Common myeloid progenitor, CD34-positive (primary cell): ENCODE measurements around the gene ADTRP.

Source experiments
- CTCF ChIA-PET: fragments of 350-600 bp; sonication (Branson Sonifier 250); formaldehyde crosslinking; loops from one replicate; lab custom pipeline; 2021; ENCODE audit warnings: antibody characterized with exemption; lab: Charles Lee
- POLR2A ChIA-PET: fragments of 350-600 bp; sonication (Branson Sonifier 250); formaldehyde crosslinking; loops from one replicate; lab custom pipeline; 2021; ENCODE audit warnings: antibody characterized with exemption; lab: Charles Lee
- DNase-seq, 3 donors: peaks; one replicate each; pipeline versions ENCODE4 v3.0.0 to v3.0.0-alpha.2; 2013
- H3K27ac ChIP-seq, 2 experiments: 1 replicate in 1 of 2; 2 replicates in 1 of 2; pipeline ENCODE4 v1.7.0; 2013; ENCODE audit warnings: inconsistent platforms in 2 of 2, low read length in 2 of 2, mild to moderate bottlenecking in 2 of 2, low read depth in 1 of 2, moderate library complexity in 1 of 2; ENCODE audit not compliant: severe bottlenecking in 2 of 2, insufficient read depth in 1 of 2, poor library complexity in 1 of 2
- H3K27me3 ChIP-seq, 5 experiments: replicated peaks in 2 of 5; 1 replicate in 3 of 5; 2 replicates in 2 of 5; pipeline versions ENCODE4 v1.6.1 to v1.7.0; 2013; ENCODE audit warnings: low read length in 4 of 5, mild to moderate bottlenecking in 2 of 5, moderate library complexity in 2 of 5, inconsistent platforms in 1 of 5; ENCODE audit not compliant: insufficient read depth in 5 of 5, control insufficient read depth in 4 of 5
- H3K36me3 ChIP-seq, 4 experiments: 1 replicate in 2 of 4; 2 replicates in 2 of 4; pipeline versions ENCODE4 v1.6.1 to v1.7.0; 2013; ENCODE audit warnings: low read length in 3 of 4, control low read depth in 1 of 4, mild to moderate bottlenecking in 1 of 4; ENCODE audit not compliant: control insufficient read depth in 4 of 4, insufficient read depth in 4 of 4
- H3K4me1 ChIP-seq, 4 experiments: 1 replicate in 3 of 4; 2 replicates in 1 of 4; pipeline versions ENCODE4 v1.6.1 to v1.7.1; 2013; ENCODE audit warnings: low read length in 3 of 4, mild to moderate bottlenecking in 3 of 4, control low read depth in 1 of 4, inconsistent platforms in 1 of 4, moderate library complexity in 1 of 4; ENCODE audit not compliant: control insufficient read depth in 4 of 4, insufficient read depth in 4 of 4; ENCODE audit errors: control extremely low read depth in 1 of 4
- H3K4me3 ChIP-seq, 7 experiments: 1 replicate in 4 of 7; 2 replicates in 3 of 7; pipeline versions ENCODE4 v1.5.1 to v1.7.0; 2013; ENCODE audit warnings: mild to moderate bottlenecking in 7 of 7, low read length in 6 of 7, moderate library complexity in 6 of 7, inconsistent platforms in 2 of 7, low read depth in 2 of 7, control low read depth in 1 of 7; ENCODE audit not compliant: insufficient read depth in 4 of 7, control insufficient read depth in 1 of 7; ENCODE audit errors: extremely low read depth in 1 of 7
- H3K9me3 ChIP-seq, 5 experiments: 1 replicate in 4 of 5; 2 replicates in 1 of 5; pipeline versions ENCODE4 v1.6.1 to v1.7.1; 2013; ENCODE audit warnings: low read length in 4 of 5, mild to moderate bottlenecking in 2 of 5, inconsistent platforms in 1 of 5, low read depth in 1 of 5, moderate library complexity in 1 of 5; ENCODE audit not compliant: control insufficient read depth in 4 of 5, insufficient read depth in 2 of 5; ENCODE audit errors: control extremely low read depth in 1 of 5
- WGBS: methylation state at CpG from one replicate; pipeline ENCODE4 v1.1.5; 2013; ENCODE audit not compliant: insufficient coverage; 5-methylcytosine and 5-hydroxymethylcytosine counted together

The ADTRP gene

DNA sequence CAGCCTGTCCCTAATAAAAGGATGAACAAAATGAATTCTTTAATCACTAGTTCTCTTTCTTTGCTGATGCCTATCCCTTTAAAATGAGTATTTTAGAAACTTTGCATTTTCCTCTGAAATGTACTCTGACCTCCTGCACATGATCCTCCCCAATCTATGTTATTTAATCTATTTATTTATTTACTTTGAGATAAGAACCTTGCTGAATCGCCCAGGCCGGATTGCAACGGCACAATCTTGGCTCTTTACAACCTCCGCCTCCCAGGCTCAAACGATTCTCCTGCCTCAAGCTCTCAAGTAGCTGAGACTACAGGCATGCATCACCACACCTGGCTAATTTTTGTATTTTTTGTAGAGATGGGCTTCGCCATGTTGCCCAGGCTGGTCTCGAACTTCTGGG is 27.9 kb downstream of the ADTRP start:
- Histone ChIP-seq H3K27me3 (no peaks in the 10 kb centered on the region), H3K27ac (no peak overlapping the region), H3K36me3 (no peaks in the 10 kb centered on the region), H3K4me1 (no peaks in the 10 kb centered on the region), H3K9me3 (peaks cover 0 to 1% (median 0%) of the 10 kb centered on the region in 5 experiments), H3K4me3 (no peak overlapping the region)
- no peak for DNase-seq
- POLR2A ChIA-PET: no interaction called here
- WGBS: 90% methylated on average over 4 of the region's 7 CpGs
- CTCF ChIA-PET: no interaction called here

DNA sequence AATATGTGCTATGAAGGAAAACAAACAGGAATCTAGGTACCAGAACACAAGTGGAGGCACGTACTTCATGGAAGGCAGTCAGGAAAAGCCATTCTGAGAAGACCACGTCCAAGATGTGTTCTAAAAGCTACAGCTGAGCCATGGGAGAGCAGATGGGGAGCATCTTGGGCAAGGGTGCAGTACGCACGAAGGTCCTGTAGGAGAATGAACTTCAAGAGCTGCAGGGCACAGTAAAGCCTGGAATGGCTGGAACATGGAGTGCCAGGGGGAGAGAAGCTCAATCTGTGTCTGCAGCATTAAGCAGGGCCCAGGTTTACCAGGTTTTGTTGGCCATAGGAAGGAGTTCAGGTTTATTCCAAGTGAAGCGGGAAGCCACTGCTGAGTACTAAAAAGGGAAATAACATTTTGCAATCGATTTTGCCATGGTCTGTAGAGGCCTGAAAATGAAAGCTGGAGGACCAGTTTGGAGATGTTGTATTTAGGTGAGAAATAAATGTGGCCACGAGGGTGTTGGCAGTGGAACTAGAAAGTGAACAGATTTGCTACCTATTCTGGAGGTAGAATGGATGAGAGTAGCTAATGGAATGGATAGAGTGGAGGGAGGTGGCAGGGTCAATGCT is 29.9 kb downstream of the ADTRP start:
- POLR2A ChIA-PET: no interaction called here
- no peak for DNase-seq
- Histone ChIP-seq H3K36me3 (no peaks in the 10 kb centered on the region), H3K4me3 (no peak overlapping the region), H3K4me1 (no peaks in the 10 kb centered on the region), H3K27ac (no peak overlapping the region), H3K9me3 (peaks cover 0 to 6% (median 0%) of the 10 kb centered on the region in 5 experiments), H3K27me3 (no peaks in the 10 kb centered on the region)
- CTCF ChIA-PET: interaction anchor here (0.5 kb wide), 1 partner anchor 276 kb away, joined by 3 read pairs; no protein-coding TSS in a partner anchor
- WGBS: 97% methylated on average over 7 of the region's 7 CpGs

DNA sequence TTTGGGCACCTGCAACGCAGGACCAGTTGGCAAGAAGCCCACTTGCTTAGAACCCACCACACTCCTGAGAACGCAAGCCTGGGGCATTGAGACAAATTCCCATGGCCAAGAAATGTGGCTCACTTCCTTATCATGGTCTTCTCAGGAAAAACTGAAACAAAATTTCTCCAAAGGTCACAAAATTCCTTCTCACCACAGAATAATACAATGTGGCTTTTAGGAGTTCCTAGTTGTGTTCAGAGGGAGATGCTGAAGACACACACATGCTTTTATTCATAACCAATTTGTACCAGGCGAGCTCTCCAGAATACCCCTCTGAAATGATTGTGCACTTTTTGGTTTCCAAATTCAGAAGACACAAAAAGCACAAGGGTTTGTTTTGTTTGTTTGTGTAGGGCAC is 31.6 kb downstream of the ADTRP start:
- H3K36me3 ChIP-seq: no peaks in the 10 kb centered on the region
- H3K4me1 ChIP-seq: no peaks in the 10 kb centered on the region
- ChIA-PET POLR2A (no interaction called here), CTCF (no interaction called here)
- no peak overlapping the region for H3K4me3 ChIP-seq
- peaks cover 0 to 8% (median 0%) of the 10 kb centered on the region in 5 experiments for H3K9me3 ChIP-seq
- DNase-seq: no peak
- no peak overlapping the region for H3K27ac ChIP-seq
- no peaks in the 10 kb centered on the region for H3K27me3 ChIP-seq
- WGBS: 100% methylated on average over 2 of the region's 3 CpGs

DNA sequence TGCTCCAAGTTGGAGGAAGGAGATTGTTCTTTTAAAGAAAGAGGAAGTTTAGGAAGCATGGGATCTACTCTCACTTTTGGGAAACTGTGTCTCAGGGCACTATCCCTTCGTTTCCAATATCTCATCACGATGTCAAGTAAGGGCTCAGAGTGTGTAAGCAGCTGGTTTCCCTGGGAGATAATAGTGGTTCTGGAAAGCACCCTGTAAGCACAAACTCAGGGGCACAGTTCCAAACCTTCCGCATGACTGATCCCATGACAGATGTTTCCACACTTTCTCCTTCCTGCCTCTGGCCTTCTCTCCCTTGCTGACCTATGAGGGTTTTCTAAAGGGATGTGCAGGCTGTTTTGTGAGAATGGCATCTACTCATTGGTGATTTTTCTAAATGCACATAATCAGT is 33.9 kb downstream of the ADTRP start:
- Histone ChIP-seq H3K9me3 (peaks cover 0 to 8% (median 0%) of the 10 kb centered on the region in 5 experiments), H3K4me3 (no peak overlapping the region), H3K4me1 (no peaks in the 10 kb centered on the region), H3K27me3 (no peaks in the 10 kb centered on the region), H3K36me3 (no peaks in the 10 kb centered on the region), H3K27ac (no peak overlapping the region)
- WGBS: 100% methylated on average over 2 of the region's 3 CpGs
- CTCF ChIA-PET: no interaction called here
- DNase-seq: no peak
- POLR2A ChIA-PET: interaction anchor here (0.6 kb wide), 1 partner anchor 14 kb away, joined by 5 read pairs; no protein-coding TSS in a partner anchor

DNA sequence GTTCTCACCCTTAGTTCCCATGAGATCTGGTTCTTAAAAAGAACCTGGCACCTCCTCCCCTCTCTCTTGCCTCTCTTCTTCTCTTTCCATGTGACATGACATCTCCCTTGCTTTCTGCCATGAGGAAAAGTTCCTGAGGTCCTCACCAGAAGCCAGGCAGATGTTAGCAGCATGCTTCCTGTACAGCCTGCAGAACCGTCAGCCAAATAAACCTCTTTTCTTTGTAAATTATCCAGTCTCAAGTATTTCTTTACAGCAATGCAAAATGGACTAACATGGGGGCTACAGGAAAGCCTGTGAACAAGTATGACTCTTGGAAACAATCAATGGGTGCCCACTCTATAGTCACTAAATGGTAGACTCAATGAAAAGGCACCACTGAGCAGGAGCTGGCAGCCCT is 34.5 kb downstream of the ADTRP start:
- Histone ChIP-seq H3K4me3 (no peak overlapping the region), H3K9me3 (peaks cover 0 to 8% (median 0%) of the 10 kb centered on the region in 5 experiments), H3K27me3 (no peaks in the 10 kb centered on the region), H3K36me3 (no peaks in the 10 kb centered on the region), H3K27ac (no peak overlapping the region), H3K4me1 (peaks cover 0 to under 1% (median 0%) of the 10 kb centered on the region in 4 experiments)
- WGBS: no CpG with 5 or more reads among the region's 1 CpG
- CTCF ChIA-PET: no interaction called here
- POLR2A ChIA-PET: interaction anchor here (0.6 kb wide), 1 partner anchor 15 kb away, joined by 5 read pairs; no protein-coding TSS in a partner anchor
- DNase-seq: no peak

DNA sequence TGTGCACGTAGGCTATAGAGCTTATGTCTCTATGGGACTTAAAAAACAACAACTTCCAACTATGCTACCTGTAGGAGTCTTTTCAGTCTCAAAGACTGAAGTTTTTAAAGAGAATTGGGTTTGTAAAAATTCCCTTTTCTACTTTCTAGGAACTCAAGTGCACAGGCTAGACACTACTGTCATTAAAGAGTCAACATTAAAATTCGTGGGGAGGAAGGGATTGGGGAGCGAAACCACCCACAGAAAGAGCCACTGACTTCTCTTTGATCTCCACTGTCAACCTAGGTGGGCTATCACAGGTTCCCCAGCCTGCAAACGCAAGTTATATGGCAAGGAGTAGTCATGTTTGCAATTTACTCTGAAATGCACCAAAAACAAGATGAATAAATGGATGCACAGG is 37.7 kb downstream of the ADTRP start:
- WGBS: 75% methylated on average over 3 of the region's 4 CpGs
- CTCF ChIA-PET: no interaction called here

DNA sequence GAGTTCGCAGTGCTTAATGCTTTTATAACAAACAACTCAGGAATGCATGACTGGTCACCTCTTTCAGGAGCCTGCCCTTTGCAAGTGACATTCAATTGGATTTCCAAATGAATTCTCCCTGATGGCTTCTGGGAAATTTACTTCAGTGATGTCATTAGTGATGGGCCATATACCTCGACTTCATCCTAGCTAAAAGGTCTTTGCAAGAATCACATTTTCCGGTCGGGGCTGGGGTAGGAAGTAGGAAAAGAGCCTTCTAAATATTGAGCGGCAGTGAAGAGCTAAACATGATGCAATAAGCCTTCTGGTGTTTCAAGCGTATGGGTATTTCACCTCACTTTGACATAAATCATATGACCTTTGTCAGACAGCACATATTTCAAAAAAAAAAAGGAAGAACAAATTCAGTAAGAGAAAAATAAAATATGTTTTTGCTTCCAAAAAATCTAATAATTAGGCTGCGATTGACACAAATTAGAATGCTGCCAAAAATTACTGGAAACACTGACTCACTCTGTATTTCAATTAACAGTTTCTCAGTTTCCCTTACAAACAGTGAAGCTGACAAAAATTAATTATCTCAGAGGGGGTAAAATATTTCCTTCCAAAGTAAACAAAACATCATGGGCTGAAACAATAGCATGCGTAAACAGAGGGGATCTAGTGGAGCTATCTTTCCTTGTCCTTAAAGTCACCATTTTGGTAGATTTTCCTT is 39.8 kb downstream of the ADTRP start:
- H3K36me3 ChIP-seq: no peaks in the 10 kb centered on the region
- H3K4me3 ChIP-seq: no peak overlapping the region
- 100% methylated on average over 2 of the region's 8 CpGs for WGBS
- POLR2A ChIA-PET: no interaction called here
- peaks cover 0 to 3% (median 0%) of the 10 kb centered on the region in 5 experiments for H3K9me3 ChIP-seq
- H3K27ac ChIP-seq: no peak overlapping the region
- DNase-seq: peak; percentile 29 to 78 (median 73)
- H3K4me1 ChIP-seq: peaks cover 4 to 18% (median 9%) of the 10 kb centered on the region in 4 experiments
- CTCF ChIA-PET: no interaction called here
- no peaks in the 10 kb centered on the region for H3K27me3 ChIP-seq

More for the DNA sequence above, 37.7 kb downstream of the ADTRP start:
- no peaks in the 10 kb centered on the region for H3K27me3 ChIP-seq
- H3K9me3 ChIP-seq: peaks cover 0 to 8% (median 0%) of the 10 kb centered on the region in 5 experiments
- H3K36me3 ChIP-seq: no peaks in the 10 kb centered on the region
- H3K27ac ChIP-seq: no peak overlapping the region
- DNase-seq: no peak
- no peak overlapping the region for H3K4me3 ChIP-seq
- POLR2A ChIA-PET: no interaction called here
- H3K4me1 ChIP-seq: peaks cover 4 to 12% (median 5%) of the 10 kb centered on the region in 4 experiments
